NCI-H1694 (cell line): ENCODE results near the gene MBOAT1.
"Not testable (repeated sequence)": the region's sequence is repeated elsewhere in the genome, so short reads cannot be mapped to it uniquely, and the experiment has no call there.

Experiments used
- DNase-seq: peaks from one replicate; lab custom pipeline; 2025; lab: John Stamatoyannopoulos, UW

The MBOAT1 gene

GRCh38 chr6:20212392-20213111 is at the start of gene MBOAT1:
TSS of gene MBOAT1 (minus strand) at chr6:20212469. CDS start at chr6:20212234, 235 bp downstream.
- DNase-seq = peak; percentile 37

- DNase-seq = no peak
These were observed 49.4 kb upstream of the MBOAT1 start for GRCh38 chr6:20261685-20262084.

GRCh38 chr6:20260360-20260759 is 48.1 kb upstream of the MBOAT1 start:
- DNase-seq = no peak

- DNase-seq = no peak
These were observed 47.2 kb upstream of the MBOAT1 start for GRCh38 chr6:20259316-20260049.

GRCh38 chr6:20255428-20255827 is 43.2 kb upstream of the MBOAT1 start:
- no peak for DNase-seq

GRCh38 chr6:20254295-20254694 is 42.0 kb upstream of the MBOAT1 start:
- no peak for DNase-seq

- no peak for DNase-seq
These were observed 40.8 kb upstream of the MBOAT1 start for GRCh38 chr6:20253021-20253420.

- DNase-seq = no peak
These were observed 40.0 kb upstream of the MBOAT1 start for GRCh38 chr6:20252311-20252710.

GRCh38 chr6:20251525-20251924 is 39.3 kb upstream of the MBOAT1 start:
- no peak for DNase-seq

GRCh38 chr6:20246125-20246524 is 33.9 kb upstream of the MBOAT1 start:
- DNase-seq = no peak

GRCh38 chr6:20244807-20245681 is 32.8 kb upstream of the MBOAT1 start:
- DNase-seq = not testable (repeated sequence)

- DNase-seq = no peak
These were observed 31.0 kb upstream of the MBOAT1 start for GRCh38 chr6:20243288-20243687.

GRCh38 chr6:20242397-20242796 is 30.1 kb upstream of the MBOAT1 start:
- no peak for DNase-seq

GRCh38 chr6:20241102-20241501 is 28.8 kb upstream of the MBOAT1 start:
- DNase-seq = no peak

- no peak for DNase-seq
These were observed 26.7 kb upstream of the MBOAT1 start for GRCh38 chr6:20238688-20239587.

GRCh38 chr6:20237677-20238460 is 25.6 kb upstream of the MBOAT1 start:
- no peak for DNase-seq

- no peak for DNase-seq
These were observed 24.8 kb upstream of the MBOAT1 start for GRCh38 chr6:20236909-20237600.

GRCh38 chr6:20236344-20236743 is 24.1 kb upstream of the MBOAT1 start:
- DNase-seq = no peak

GRCh38 chr6:20235041-20235440 is 22.8 kb upstream of the MBOAT1 start:
- DNase-seq = no peak

GRCh38 chr6:20234136-20234535 is 21.9 kb upstream of the MBOAT1 start:
- no peak for DNase-seq
